IMR-90 (cell line): ENCODE measurements around the gene TEAD4. TPM values are rescaled to one million over a fixed set of nuclear protein-coding genes. Genes with fewer than 3 reads are reported as not detected.

Experiments
- ATAC-seq: fragments of 200-7000 bp; cut with Tn5 transposase; 2 replicates; pipeline ENCODE4 v1.9.1; 2020; ENCODE audit warnings: low read depth, mild to moderate bottlenecking, moderate library complexity
- BruUV-seq: library from RNA; stranded (reverse); fragments of 400-500 nt; replicated peaks from 2 replicates; lab custom pipeline; 2021; lab: Mats Ljungman, UMichigan
- CTCF ChIA-PET: fragments of 300-600 bp; formaldehyde crosslinking; extraction: SDS; loops from one replicate; lab custom pipeline; 2021; ENCODE audit warnings: antibody characterized with exemption; lab: Yijun Ruan, JAX
- POLR2A ChIA-PET: fragments of 300-600 bp; sonication (Branson Sonifier 250); formaldehyde crosslinking; loops from one replicate; lab custom pipeline; 2022; ENCODE audit warnings: antibody characterized with exemption; ENCODE audit not compliant: unreplicated experiment; lab: Charles Lee
- DNase-seq: peaks from one replicate; pipeline ENCODE4 v3.0.0; 2013
- H2AFZ ChIP-seq: replicated peaks from 2 replicates; pipeline ENCODE3; 2013; ENCODE audit warnings: low read length, mild to moderate bottlenecking; ENCODE audit not compliant: poor library complexity
- H2AK5ac ChIP-seq: 2 replicates; pipeline ENCODE4 v1.6.1; 2013; ENCODE audit warnings: low read depth, low read length, inconsistent platforms
- H2AK9ac ChIP-seq: replicated peaks from 2 replicates; pipeline ENCODE3; 2013; ENCODE audit warnings: mild to moderate bottlenecking, low read depth, low read length, moderate library complexity; ENCODE audit not compliant: poor library complexity
- H2BK120ac ChIP-seq: 2 replicates; pipeline ENCODE4 v1.6.1; 2013; ENCODE audit warnings: low read depth, low read length, inconsistent platforms
- H2BK15ac ChIP-seq: 3 replicates; pipeline ENCODE4 v1.6.1; 2013; ENCODE audit warnings: low read depth, low read length, inconsistent platforms
- H2BK20ac ChIP-seq: 2 replicates; pipeline ENCODE4 v1.6.1; 2013; ENCODE audit warnings: low read depth, mild to moderate bottlenecking, inconsistent platforms, low read length, moderate library complexity
- H2BK5ac ChIP-seq: 2 replicates; pipeline ENCODE4 v1.6.1; 2013; ENCODE audit warnings: mild to moderate bottlenecking, low read depth, low read length, inconsistent platforms; ENCODE audit not compliant: poor library complexity, severe bottlenecking
- H3K14ac ChIP-seq: replicated peaks from 2 replicates; pipeline ENCODE4 v1.6.1; 2013; ENCODE audit warnings: low read depth, low read length, inconsistent platforms
- H3K18ac ChIP-seq: 2 replicates; pipeline ENCODE4 v1.6.1; 2013; ENCODE audit warnings: low read depth, low read length, control low read depth
- H3K23ac ChIP-seq: 2 replicates; pipeline ENCODE4 v1.6.1; 2013; ENCODE audit warnings: low read depth, low read length, inconsistent platforms
- H3K27ac ChIP-seq: 2 replicates; pipeline ENCODE4 v1.5.1; 2013; ENCODE audit warnings: mild to moderate bottlenecking, control low read depth, low read length; ENCODE audit not compliant: insufficient read depth
- H3K27me3 ChIP-seq: 2 replicates; pipeline ENCODE4 v1.6.1; 2013; ENCODE audit warnings: low read length; ENCODE audit not compliant: control insufficient read depth, insufficient read depth
- H3K36me3 ChIP-seq: 2 replicates; pipeline ENCODE4 v1.6.1; 2013; ENCODE audit warnings: low read length, mixed read lengths; ENCODE audit not compliant: control insufficient read depth, insufficient read depth
- H3K4ac ChIP-seq: 2 replicates; pipeline ENCODE4 v1.6.1; 2013; ENCODE audit warnings: low read depth, low read length, inconsistent platforms
- H3K4me1 ChIP-seq: 2 replicates; pipeline ENCODE4 v1.6.1; 2013; ENCODE audit warnings: low read length, mixed read lengths; ENCODE audit not compliant: control insufficient read depth, insufficient read depth
- H3K4me2 ChIP-seq: 2 replicates; pipeline ENCODE4 v1.6.1; 2013; ENCODE audit warnings: low read depth, mild to moderate bottlenecking, control low read depth, low read length, moderate library complexity
- H3K4me3 ChIP-seq: 2 replicates; pipeline ENCODE4 v1.5.1; 2013; ENCODE audit warnings: low read depth, mild to moderate bottlenecking, control low read depth, low read length, moderate library complexity; ENCODE audit not compliant: insufficient read depth
- H3K56ac ChIP-seq: 2 replicates; pipeline ENCODE4 v1.6.1; 2013; ENCODE audit warnings: low read length, inconsistent platforms; ENCODE audit not compliant: insufficient read depth; ENCODE audit errors: extremely low read depth
- H3K79me1 ChIP-seq, 2 experiments: 2 replicates each; pipeline ENCODE4 v1.6.1; 2013; ENCODE audit warnings: low read length in 2 of 2, inconsistent platforms in 1 of 2, low read depth in 1 of 2
- H3K9ac ChIP-seq: 2 replicates; pipeline ENCODE4 v1.6.1; 2013; ENCODE audit warnings: low read depth, low read length, control low read depth
- H3K9me1 ChIP-seq: 2 replicates; pipeline ENCODE4 v1.6.1; 2013; ENCODE audit warnings: low read length, inconsistent platforms; ENCODE audit not compliant: insufficient read depth
- H3K9me3 ChIP-seq: 2 replicates; pipeline ENCODE4 v1.6.1; 2013; ENCODE audit warnings: low read length; ENCODE audit not compliant: control insufficient read depth, insufficient read depth
- H4K20me1 ChIP-seq: 2 replicates; pipeline ENCODE4 v1.6.1; 2013; ENCODE audit warnings: low read length, inconsistent platforms; ENCODE audit not compliant: insufficient read depth
- H4K5ac ChIP-seq: 2 replicates; pipeline ENCODE4 v1.6.1; 2013; ENCODE audit warnings: mild to moderate bottlenecking, low read depth, low read length, control low read depth
- H4K8ac ChIP-seq, 2 experiments: 2 replicates each; pipeline ENCODE4 v1.6.1; 2013; ENCODE audit warnings: low read depth in 2 of 2, low read length in 2 of 2, control low read depth in 1 of 2, inconsistent platforms in 1 of 2
- H4K91ac ChIP-seq: 2 replicates; pipeline ENCODE4 v1.6.1; 2013; ENCODE audit warnings: low read depth, low read length, inconsistent platforms; ENCODE audit not compliant: insufficient read depth
- BHLHE40 ChIP-seq: fragments of 150-350 bp; IDR thresholded peaks from 2 replicates; pipeline ENCODE4 v1.6.1; 2016; ENCODE audit warnings: mild to moderate bottlenecking, low read depth, low read length
- CEBPB ChIP-seq: IDR thresholded peaks from 2 replicates; pipeline ENCODE4 v1.6.1; 2012; ENCODE audit warnings: low read depth, low read length, improper control_type of control experiment
- CHD1 ChIP-seq: IDR thresholded peaks from 2 replicates; pipeline ENCODE4 v1.6.1; 2012; ENCODE audit warnings: low read depth, low read length, improper control_type of control experiment
- CTCF ChIP-seq: conservative IDR thresholded peaks from 2 replicates; pipeline ENCODE4 v1.5.1; 2012; ENCODE audit warnings: mild to moderate bottlenecking, low read depth, low read length, improper control_type of control experiment
- FOS ChIP-seq: fragments of 150-350 bp; IDR thresholded peaks from 2 replicates; pipeline ENCODE4 v1.6.1; 2016; ENCODE audit warnings: low read depth, low read length
- MXI1 ChIP-seq: IDR thresholded peaks from 2 replicates; pipeline ENCODE4 v1.6.1; 2012; ENCODE audit warnings: low read depth, mild to moderate bottlenecking, low read length, moderate library complexity, borderline replicate concordance
- NFE2L2 ChIP-seq: fragments of 150-350 bp; IDR thresholded peaks from 2 replicates; pipeline ENCODE4 v1.6.1; 2016; ENCODE audit warnings: low read depth, mild to moderate bottlenecking, low read length
- RAD21 ChIP-seq: IDR thresholded peaks from 2 replicates; pipeline ENCODE4 v1.6.1; 2012; ENCODE audit warnings: low read length, improper control_type of control experiment
- RCOR1 ChIP-seq: IDR thresholded peaks from 2 replicates; pipeline ENCODE4 v1.6.1; 2012; ENCODE audit warnings: mild to moderate bottlenecking, low read length, improper control_type of control experiment; ENCODE audit not compliant: insufficient replicate concordance
- SMC3 ChIP-seq: fragments of 150-350 bp; IDR thresholded peaks from 2 replicates; pipeline ENCODE4 v1.6.1; 2016; ENCODE audit warnings: low read depth, mild to moderate bottlenecking, antibody characterized with exemption, low read length, moderate library complexity
- USF2 ChIP-seq: fragments of 150-350 bp; IDR thresholded peaks from 2 replicates; pipeline ENCODE4 v1.6.1; 2017; ENCODE audit warnings: mild to moderate bottlenecking, antibody characterized with exemption, low read length, low read depth
- WGBS, 2 experiments: methylation state at CpG; one replicate each; pipeline versions ENCODE4 v1.1.5 to v1.1.7; 2013; ENCODE audit warnings: missing lambda C conversion rate in 2 of 2; ENCODE audit not compliant: insufficient read length in 1 of 2; ENCODE audit errors: extremely low coverage in 2 of 2; 5-methylcytosine and 5-hydroxymethylcytosine counted together
- dilution Hi-C: fragments of 300-500 bp; cut with HindIII; formaldehyde crosslinking; loops from one replicate; pipeline ENCODE4 v1.14.3; 2018; ENCODE audit warnings: low sequenced_read_pairs; ENCODE audit not compliant: unreplicated experiment
- in situ Hi-C: fragments of 300-500 bp; cut with MboI; formaldehyde crosslinking; loops from 3 replicates; pipeline ENCODE4 v1.14.3; 2019; ENCODE audit warnings: low sequenced_read_pairs, inconsistent platforms, mixed read lengths
- intact Hi-C: fragments of 100-400 bp; cut with micrococcal nuclease; formaldehyde crosslinking; loops from 2 replicates; pipeline ENCODE4 v1.10.0; 2022
- polyA plus RNA-seq, 3 experiments: library from polyadenylated mRNA; depleted of rRNA; stranded (reverse); fragments of >200 nt; gene quantifications; 2 replicates each; pipeline ENCODE4 v1.2.3, GENCODE V29; 2012; ENCODE audit warnings: low replicate concordance in 1 of 3
- total RNA-seq: library from RNA; depleted of rRNA; stranded (reverse); fragments of >200 nt; gene quantifications from 2 replicates; pipeline ENCODE4 v1.2.3, GENCODE V29; 2012

Gene TEAD4
- total and polyA plus RNA-seq, 2 of the 4 experiments (the other 2 are of a cell fraction) = 8.8 to 24.9 TPM

- Histone ChIP-seq H2AK5ac (no peak overlapping the region), H2BK120ac (no peak overlapping the region), H2AFZ (no peak overlapping the region), H3K4ac (no peak overlapping the region), H3K36me3 (no peaks in the 10 kb centered on the region), H3K23ac (no peak overlapping the region), H3K9ac (no peak overlapping the region), H4K8ac (no peak overlapping the region), H3K9me1 (peaks cover 5% of the 10 kb centered on the region), H4K5ac (no peak overlapping the region), H4K91ac (no peak overlapping the region), H3K18ac (no peak overlapping the region), H3K4me1 (no peaks in the 10 kb centered on the region), H3K56ac (no peak overlapping the region), H3K4me2 (no peak overlapping the region), H3K14ac (no peak overlapping the region), H2BK5ac (no peak overlapping the region), H3K4me3 (no peak overlapping the region), H3K27ac (no peak overlapping the region), H4K20me1 (0 out of 2 replicates have a peak, but pooled peaks cover 6% of the 10 kb centered on the region), H3K9me3 (no peaks in the 10 kb centered on the region), H2BK15ac (no peak overlapping the region), H3K27me3 (peaks cover 13% of the 10 kb centered on the region; the same call in 1 of the 2 replicates), H2BK20ac (no peak overlapping the region), H3K79me1 (no peaks in the 10 kb centered on the region), H2AK9ac (no peak overlapping the region)
- DNase-seq = no peak
- intact Hi-C loops (no loop called here), in situ Hi-C loops (no loop called here), dilution Hi-C loops (no loop called here)
- ChIA-PET CTCF (no interaction called here), POLR2A (interaction anchor here (0.5 kb wide), 1 partner anchor 162 kb away, joined by 10 read pairs; no protein-coding TSS in a partner anchor)
- TF ChIP-seq BHLHE40 = no peak
- no peak for TF ChIP-seq CHD1
- TF ChIP-seq RAD21 = no peak
- TF ChIP-seq RCOR1 = no peak
- TF ChIP-seq MXI1 = no peak
- no peak for TF ChIP-seq FOS
- TF ChIP-seq USF2 = no peak
- no peak for TF ChIP-seq CEBPB
- no peak for TF ChIP-seq CTCF
- no peak for TF ChIP-seq NFE2L2
- TF ChIP-seq SMC3 = no peak
- 54% methylated on average over 3 of the region's 9 CpGs; no CpG with 5 or more reads in 1 of the 2 experiments for WGBS, 2 experiments
- ATAC-seq = no peak
- no TSS peak for BruUV-seq
Observed at GRCh38 chr12:3049176-3049575, 90.0 kb downstream of the TEAD4 start.
